A673 (cell line): ENCODE measurements around the gene ACOT7. TPM values are rescaled to one million over a fixed set of nuclear protein-coding genes. Genes with fewer than 3 reads are reported as not detected.

Experiments used
- BruUV-seq: library from RNA; stranded (reverse); fragments of 400-500 nt; replicated peaks from 2 replicates; lab custom pipeline; 2021; lab: Mats Ljungman, UMichigan
- CTCF ChIA-PET: fragments of 300-600 bp; sonication (Branson Sonifier 250); formaldehyde crosslinking; loops from one replicate; lab custom pipeline; 2022; ENCODE audit warnings: antibody characterized with exemption; lab: Charles Lee
- POLR2A ChIA-PET: fragments of 300-600 bp; sonication (Branson Sonifier 250); formaldehyde crosslinking; loops from one replicate; lab custom pipeline; 2022; ENCODE audit warnings: antibody characterized with exemption; ENCODE audit not compliant: low non-redundant PET; lab: Charles Lee
- DNase-seq: peaks from one replicate; pipeline ENCODE4 v3.0.0-alpha.2; 2015; ENCODE audit warnings: low spot score
- H3K27ac ChIP-seq: fragments of 200-600 bp; sonication (generic); 2 replicates; pipeline ENCODE4 v1.5.1; 2016; ENCODE audit warnings: mixed run types, low read depth, mild to moderate bottlenecking, mixed read lengths, antibody characterized with exemption, low read length; ENCODE audit not compliant: poor library complexity, severe bottlenecking
- H3K27me3 ChIP-seq: fragments of 200-600 bp; sonication (generic); replicated peaks from 2 replicates; pipeline ENCODE4 v1.6.1; 2017; ENCODE audit warnings: mixed run types, low read depth, mild to moderate bottlenecking, mixed read lengths, antibody characterized with exemption, low read length; ENCODE audit not compliant: insufficient read depth, poor library complexity
- H3K36me3 ChIP-seq: fragments of 200-600 bp; sonication (generic); 2 replicates; pipeline ENCODE4 v1.6.1; 2016; ENCODE audit warnings: mixed run types, mild to moderate bottlenecking, mixed read lengths, antibody characterized with exemption, low read length; ENCODE audit not compliant: insufficient read depth, poor library complexity, severe bottlenecking
- H3K4me1 ChIP-seq: fragments of 200-600 bp; sonication (generic); 2 replicates; pipeline ENCODE4 v1.6.1; 2017; ENCODE audit warnings: mixed run types, mild to moderate bottlenecking, mixed read lengths, antibody characterized with exemption, low read length; ENCODE audit not compliant: insufficient read depth, poor library complexity, severe bottlenecking
- H3K4me3 ChIP-seq: fragments of 200-600 bp; sonication (generic); 2 replicates; pipeline ENCODE4 v1.5.1; 2016; ENCODE audit warnings: low read depth, mixed run types, mild to moderate bottlenecking, mixed read lengths, low read length; ENCODE audit not compliant: poor library complexity, severe bottlenecking
- H3K9me3 ChIP-seq: fragments of 200-600 bp; sonication (generic); 2 replicates; pipeline ENCODE4 v1.6.1; 2016; ENCODE audit warnings: mixed run types, low read depth, mild to moderate bottlenecking, mixed read lengths, antibody characterized with exemption, low read length; ENCODE audit not compliant: poor library complexity, severe bottlenecking
- EZH2 ChIP-seq: fragments of 200-600 bp; sonication (generic); IDR thresholded peaks from 2 replicates; pipeline ENCODE4 v1.6.1; 2017; ENCODE audit warnings: borderline replicate concordance, low read depth, mild to moderate bottlenecking, mixed read lengths, antibody characterized with exemption, low read length; ENCODE audit not compliant: poor library complexity, severe bottlenecking
- intact Hi-C: fragments of 100-400 bp; cut with micrococcal nuclease; formaldehyde crosslinking; loops from one replicate; pipeline ENCODE4 v1.10.0; 2022; ENCODE audit not compliant: unreplicated experiment
- total RNA-seq: library from RNA; stranded (reverse); gene quantifications from 2 replicates; pipeline ENCODE4 v1.2.3, GENCODE V29; 2021
- TF ChIP-seq, protein P1 (sequence below): fragments of 300-800, 200-600 bp; sonication (generic); conservative IDR thresholded peaks from 2 replicates; pipeline ENCODE4 v1.5.1; 2017; ENCODE audit warnings: low read depth, mild to moderate bottlenecking, antibody characterized with exemption, low read length, moderate library complexity, mixed read lengths

Gene ACOT7
- total RNA-seq, 1 experiment from 2014 or later, result 132 TPM

DNA sequence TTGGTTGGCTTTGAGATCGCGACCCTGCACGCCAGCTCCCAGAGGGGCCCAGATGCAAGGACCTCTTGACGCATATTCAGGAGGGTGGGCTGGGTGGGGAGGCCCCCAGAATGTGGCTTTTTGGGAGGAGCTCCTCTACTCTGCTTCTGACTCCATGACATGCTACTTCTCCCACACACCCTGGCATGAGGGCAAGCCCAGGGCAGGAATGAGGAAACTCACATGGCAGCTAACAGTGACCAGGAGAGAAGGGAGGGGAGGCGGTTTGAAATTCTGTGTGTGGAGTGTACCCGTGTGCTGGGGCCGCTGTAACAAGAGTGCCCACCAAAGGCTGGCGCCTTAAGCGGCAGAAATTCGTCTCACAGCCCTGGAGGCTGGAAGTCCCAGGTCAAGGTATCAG lies 71.4 kb downstream of the ACOT7 start:
- Histone ChIP-seq H3K4me1 (no peaks in the 10 kb centered on the region), H3K36me3 (no peaks in the 10 kb centered on the region), H3K27ac (no peak overlapping the region), H3K4me3 (no peak overlapping the region), H3K9me3 (no peaks in the 10 kb centered on the region), H3K27me3 (no peaks in the 10 kb centered on the region)
- BruUV-seq, result no TSS peak
- no peak for TF ChIP-seq EZH2
- TF ChIP-seq, protein P1, sequence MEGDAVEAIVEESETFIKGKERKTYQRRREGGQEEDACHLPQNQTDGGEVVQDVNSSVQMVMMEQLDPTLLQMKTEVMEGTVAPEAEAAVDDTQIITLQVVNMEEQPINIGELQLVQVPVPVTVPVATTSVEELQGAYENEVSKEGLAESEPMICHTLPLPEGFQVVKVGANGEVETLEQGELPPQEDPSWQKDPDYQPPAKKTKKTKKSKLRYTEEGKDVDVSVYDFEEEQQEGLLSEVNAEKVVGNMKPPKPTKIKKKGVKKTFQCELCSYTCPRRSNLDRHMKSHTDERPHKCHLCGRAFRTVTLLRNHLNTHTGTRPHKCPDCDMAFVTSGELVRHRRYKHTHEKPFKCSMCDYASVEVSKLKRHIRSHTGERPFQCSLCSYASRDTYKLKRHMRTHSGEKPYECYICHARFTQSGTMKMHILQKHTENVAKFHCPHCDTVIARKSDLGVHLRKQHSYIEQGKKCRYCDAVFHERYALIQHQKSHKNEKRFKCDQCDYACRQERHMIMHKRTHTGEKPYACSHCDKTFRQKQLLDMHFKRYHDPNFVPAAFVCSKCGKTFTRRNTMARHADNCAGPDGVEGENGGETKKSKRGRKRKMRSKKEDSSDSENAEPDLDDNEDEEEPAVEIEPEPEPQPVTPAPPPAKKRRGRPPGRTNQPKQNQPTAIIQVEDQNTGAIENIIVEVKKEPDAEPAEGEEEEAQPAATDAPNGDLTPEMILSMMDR, result no peak
- ChIA-PET CTCF (no interaction called here), POLR2A (no interaction called here)
- no peak for DNase-seq
- intact Hi-C loops, result no loop called here

DNA sequence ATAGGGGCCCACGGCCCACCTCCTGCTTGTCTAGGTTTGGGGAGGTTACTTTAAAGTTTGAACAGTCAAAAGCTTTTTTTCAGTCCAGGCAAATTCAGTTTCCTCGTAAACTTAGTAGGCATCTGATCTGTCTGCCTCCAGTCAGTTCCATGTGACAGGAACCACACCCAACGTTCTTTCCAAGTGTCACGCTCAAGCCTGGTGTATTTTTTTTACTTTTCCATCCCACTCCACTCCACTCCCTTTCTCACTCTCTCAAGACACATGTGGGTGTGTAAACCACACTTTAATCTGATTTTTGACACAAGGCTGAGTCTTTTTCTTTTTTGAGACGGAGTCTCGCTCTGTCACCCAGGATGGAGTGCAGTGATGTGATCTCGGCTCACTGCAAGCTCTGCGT lies 72.4 kb downstream of the ACOT7 start:
- ChIA-PET CTCF (no interaction called here), POLR2A (no interaction called here)
- no peaks in the 10 kb centered on the region for H3K4me1 ChIP-seq
- intact Hi-C loops, result no loop called here
- H3K9me3 ChIP-seq, result no peaks in the 10 kb centered on the region
- no peaks in the 10 kb centered on the region for H3K36me3 ChIP-seq
- no peak overlapping the region for H3K4me3 ChIP-seq
- BruUV-seq, result no TSS peak
- no peak for TF ChIP-seq EZH2
- TF ChIP-seq, protein P1, result no peak
- H3K27ac ChIP-seq, result no peak overlapping the region
- no peaks in the 10 kb centered on the region for H3K27me3 ChIP-seq
- DNase-seq, result no peak

DNA sequence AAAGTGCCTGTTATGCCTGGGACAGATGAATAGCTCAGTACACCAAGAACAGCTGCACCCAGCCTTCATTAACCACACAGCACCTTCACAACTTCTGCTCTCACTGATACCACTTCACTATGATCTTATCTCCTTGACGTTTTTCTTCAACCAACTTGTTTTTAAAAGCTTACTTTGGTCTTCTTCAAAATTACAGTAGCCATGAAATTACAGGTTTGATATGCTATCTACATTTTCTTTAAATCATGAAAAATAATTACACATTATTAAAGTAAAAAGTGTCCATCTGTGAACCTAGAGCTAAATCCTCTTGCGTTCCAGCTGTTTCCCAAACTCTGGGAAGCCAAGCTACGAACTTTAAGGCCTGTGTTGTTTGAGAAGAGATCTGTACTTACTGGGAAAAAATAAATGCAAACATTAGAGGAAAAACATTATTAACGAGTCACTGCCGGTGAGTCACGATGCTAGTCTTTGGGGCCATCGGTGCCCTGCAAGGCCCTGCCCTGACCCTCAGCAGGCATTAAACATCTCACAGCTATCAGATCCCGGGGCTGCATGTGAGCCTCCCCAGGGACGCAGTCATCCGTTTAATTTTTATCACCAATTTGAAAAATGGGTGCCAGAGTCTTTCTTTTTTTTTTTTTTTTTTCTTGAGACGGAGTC lies 76.3 kb downstream of the ACOT7 start:
- BruUV-seq, result no TSS peak
- CTCF ChIA-PET, result no interaction called here

More for the DNA sequence above, 76.3 kb downstream of the ACOT7 start:
- no peak for DNase-seq
- H3K27me3 ChIP-seq, result no peaks in the 10 kb centered on the region
- no peaks in the 10 kb centered on the region for H3K36me3 ChIP-seq
- H3K27ac ChIP-seq, result no peak overlapping the region
- H3K4me1 ChIP-seq, result no peaks in the 10 kb centered on the region
- TF ChIP-seq, protein P1, result no peak
- no peaks in the 10 kb centered on the region for H3K9me3 ChIP-seq
- intact Hi-C loops, result no loop called here
- H3K4me3 ChIP-seq, result no peak overlapping the region
- POLR2A ChIA-PET, result interaction anchor here (0.7 kb wide), 1 partner anchor 276 kb away, joined by 6 read pairs; no protein-coding TSS in a partner anchor
